DMS53 treated with DMSO at 0.1 percent for 48 hours (cell line): ENCODE data around the gene YIPF1.

Experiments used
- DNase-seq: peaks from one replicate; lab custom pipeline; 2025; ENCODE audit not compliant: unreplicated experiment; lab: John Stamatoyannopoulos, UW

Gene YIPF1

DNA sequence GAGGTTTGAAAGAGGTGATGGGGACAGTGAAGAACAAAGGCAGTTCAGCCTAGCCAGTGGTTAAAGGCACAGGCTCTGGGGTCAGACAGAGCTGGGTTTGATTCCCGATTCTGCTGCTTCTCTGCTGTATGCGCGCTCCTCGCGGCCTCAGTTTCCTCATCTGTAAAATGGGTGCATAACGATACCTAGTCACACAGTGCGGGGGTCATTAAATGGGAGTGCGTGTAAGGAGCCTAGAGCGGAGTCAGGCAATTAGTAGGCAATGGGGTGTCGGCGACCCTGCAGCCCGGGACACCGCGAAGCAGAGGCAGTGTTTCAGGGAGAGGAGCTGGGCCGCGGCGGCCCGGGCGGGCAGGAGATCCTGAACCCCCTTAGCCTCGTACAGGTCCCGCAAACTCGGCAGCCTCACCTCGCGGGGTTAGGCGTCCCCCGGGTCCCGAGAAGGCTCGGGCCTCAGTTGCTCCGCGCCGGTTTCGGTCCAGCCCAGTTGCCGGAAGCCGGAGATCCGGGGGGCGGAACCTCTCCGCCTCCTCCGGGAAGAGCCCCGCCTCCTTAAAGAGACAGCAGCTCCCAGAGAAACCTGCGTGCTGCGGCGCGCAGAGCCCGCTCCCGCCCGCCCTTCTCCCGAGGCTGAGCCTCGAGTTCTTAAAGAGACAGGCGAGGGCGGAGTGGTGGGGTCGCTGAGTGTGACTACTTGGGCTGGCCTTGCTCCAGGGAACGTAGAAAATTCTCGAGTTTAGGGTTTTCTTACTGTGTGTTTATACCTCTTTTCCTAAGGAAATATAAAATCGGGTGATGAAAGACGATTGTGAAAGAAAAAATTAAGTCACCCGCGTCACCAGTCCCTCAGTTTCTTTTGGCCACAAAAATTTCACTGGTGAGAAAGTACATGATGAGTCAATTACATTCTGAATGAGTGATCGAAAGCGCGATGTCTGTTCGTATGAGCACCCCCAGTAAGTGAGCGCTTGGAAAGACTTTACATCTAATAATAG is at the start of gene YIPF1:
YIPF1 (minus strand) TSS at position 494 of the 995 bp plus-strand sequence. CDS start 860 bp downstream, outside the sequence.
- DNase-seq: peak; percentile 96

DNA sequence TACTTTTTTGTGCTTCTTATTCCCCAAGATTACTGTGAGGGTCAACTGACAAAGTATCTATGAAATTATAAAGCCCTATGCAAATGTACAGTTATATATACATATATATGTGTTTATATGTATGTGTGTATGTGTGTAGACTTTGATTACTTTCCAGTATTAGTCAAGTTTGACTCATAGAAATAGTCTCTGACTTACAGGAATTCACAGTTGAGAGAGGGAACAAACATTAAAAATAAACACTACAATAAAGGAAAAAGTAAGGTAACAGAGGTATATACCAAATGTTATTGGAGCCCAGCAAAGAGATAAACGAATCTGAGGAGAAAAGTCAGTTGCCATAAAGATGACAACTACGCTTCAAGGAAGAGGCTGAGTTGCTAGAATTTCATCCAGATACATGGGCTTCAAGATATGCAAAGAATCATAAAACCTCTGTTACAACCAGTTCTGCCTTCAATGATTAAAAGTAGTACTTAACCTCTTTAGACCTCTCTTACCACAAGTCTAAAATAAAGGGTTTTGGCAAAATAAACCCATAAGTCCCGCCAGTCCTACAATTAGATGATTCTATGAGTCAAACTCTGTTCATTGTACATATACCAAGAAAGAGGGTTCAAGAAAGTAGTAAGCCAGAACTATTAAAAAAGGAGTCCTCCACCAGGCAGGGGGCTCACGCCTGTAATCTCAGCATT is 48.7 kb upstream of the YIPF1 start:
- DNase-seq: no peak

DNA sequence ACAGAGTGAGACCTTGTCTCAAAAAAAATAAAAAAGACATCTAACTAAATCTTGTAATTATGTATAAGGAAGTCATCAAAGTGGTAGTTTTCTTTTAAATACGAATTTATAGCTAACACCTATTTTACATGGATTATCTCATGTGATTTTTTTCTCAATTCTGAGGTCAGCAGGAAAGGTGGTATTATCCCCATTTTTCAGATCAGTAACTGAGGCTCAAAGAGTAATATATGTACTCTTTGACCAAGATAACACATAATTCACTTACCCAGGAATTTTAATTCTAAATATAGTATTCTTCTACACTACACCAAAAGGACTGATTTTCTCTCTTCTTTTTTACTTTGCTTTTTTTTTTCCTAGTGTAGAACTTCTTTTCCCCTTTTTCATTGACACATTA is 46.8 kb upstream of the YIPF1 start:
- no peak for DNase-seq

DNA sequence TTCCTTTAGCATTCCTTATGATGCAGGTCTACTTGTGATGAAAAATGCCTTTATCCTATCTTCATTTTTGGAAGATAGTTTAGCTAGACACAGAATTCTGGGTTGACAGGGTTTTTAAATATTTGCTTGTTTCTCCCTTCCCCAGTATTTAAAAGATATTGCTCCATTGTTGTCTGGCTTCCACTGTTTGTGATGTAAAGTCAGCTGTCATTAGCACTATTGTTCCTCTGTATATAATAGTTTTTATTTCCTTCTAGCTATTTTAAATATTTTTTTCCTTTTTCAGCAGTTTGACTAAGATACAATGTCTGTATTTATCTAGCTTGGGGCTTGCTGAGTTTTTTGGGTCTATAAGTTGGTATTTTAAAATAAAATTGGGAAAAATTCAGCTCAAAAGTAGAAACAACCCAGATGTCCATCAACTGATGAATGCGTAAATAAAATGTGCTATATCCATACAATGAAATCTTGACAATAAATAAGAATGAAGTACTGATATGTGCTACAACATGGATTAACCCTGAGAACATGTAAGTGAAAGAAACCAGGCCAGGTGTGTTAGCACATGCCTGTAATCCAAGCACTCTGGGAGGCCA is 44.7 kb upstream of the YIPF1 start:
- no peak for DNase-seq

DNA sequence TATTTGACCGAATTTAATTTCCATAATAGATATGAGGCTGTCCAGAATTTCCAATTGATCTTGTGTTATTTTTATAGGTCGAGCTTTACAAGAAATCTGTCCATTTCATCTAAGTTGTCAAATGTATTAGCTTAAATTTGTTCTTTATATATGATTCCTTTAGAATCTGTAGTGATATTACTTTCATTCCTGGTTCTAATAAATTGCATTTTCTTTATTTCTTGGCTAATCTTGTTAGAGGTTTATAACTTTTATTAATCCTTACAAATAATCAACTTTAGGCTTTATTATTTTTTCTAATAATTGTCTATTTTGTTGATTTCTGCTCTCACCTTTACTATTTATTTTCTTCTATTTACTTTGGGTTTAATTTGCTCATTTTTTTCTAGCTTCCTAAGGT is 41.9 kb upstream of the YIPF1 start:
- DNase-seq: no peak

DNA sequence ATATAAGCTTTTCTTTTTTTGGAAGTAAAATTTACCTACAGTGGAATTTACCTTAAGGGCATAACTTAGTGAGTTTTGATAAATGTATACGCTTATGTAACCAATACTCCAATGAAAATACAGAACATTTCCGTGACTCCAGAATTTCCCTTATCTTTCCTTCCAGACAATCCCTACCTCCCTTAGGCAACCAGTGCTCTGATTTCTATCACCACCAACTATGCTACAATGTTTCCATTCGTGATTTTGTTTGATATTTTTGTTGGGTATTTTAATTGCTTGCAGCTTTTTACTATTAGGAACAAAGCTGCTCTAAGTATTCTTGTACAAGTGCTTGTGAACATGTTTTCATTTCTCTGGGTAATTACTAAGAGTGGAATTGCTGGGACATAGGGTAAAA is 41.3 kb upstream of the YIPF1 start:
- no peak for DNase-seq

DNA sequence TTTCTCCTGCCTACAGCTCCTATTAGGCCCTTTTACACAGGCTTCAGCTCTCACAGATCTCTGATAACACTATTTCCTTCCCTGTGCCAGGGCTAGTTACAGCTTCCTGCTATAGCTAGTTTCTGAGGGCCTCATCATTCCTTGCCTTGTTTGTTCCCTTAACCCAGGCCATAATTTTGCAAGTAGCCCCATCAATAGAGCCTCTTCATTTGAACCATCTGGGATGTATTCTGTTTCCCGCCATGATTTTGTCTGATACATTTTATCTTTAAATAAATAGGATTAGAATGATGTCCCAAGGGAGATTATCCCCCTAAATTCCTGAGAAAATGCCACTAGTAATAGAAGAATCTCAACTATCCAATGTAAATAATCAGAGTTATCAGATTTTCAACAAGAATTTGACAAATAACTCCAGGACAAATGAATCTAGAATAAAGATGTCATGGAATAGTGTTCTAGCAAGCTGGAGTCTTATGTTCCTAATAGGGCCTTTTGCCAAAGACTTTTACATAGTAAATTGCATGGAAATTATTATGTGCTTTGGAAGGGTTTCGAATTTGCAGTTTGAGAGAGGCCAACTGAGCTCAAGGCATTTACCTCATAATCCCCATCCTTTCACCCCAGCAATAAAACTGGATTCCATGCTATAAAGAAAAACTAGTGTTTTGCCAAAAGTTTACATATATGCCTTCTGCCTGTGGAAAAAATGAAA is 39.8 kb upstream of the YIPF1 start:
- no peak for DNase-seq

DNA sequence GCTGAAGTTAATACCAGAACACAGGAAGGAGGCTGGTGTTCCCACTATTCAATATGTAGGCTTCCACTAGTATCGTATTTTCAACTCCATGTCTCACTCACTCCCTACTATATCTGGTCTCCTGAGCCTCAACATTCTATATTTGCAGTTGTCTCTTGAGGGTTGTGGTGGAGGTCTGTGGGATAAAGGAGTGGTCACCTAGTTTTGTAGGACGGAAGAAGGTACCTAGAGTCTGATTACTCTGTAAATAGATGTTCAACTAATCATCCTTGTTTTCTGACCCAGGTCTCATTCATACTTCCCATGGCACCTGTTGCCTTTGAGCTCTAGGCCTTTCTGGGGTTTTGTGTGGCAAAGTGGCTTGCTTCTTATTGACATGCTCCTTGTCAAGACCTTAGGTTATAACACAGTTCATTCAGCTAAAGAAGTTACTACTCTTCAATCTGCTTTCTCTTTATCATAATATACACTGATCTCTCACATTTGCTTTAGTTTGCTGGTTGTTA is 37.8 kb upstream of the YIPF1 start:
- no peak for DNase-seq

DNA sequence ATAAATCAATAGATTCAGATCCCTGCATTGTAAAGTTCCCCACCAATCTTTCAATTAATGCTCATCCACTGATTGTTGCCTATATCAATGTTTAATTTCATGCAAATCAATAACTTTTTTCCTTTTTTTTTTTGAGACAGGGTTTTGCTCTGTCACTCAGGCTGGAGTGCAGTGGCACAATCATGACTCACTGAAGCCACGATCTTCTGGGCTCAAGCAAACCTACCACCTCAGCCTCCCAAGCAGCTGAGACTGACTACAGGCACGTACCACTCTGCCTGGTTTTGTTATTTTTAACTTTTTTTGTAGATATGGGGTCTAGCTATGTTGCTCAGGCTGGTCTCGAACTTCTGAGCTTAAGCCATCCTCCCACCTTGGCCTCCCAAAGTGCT is 30.1 kb upstream of the YIPF1 start:
- DNase-seq: no peak

DNA sequence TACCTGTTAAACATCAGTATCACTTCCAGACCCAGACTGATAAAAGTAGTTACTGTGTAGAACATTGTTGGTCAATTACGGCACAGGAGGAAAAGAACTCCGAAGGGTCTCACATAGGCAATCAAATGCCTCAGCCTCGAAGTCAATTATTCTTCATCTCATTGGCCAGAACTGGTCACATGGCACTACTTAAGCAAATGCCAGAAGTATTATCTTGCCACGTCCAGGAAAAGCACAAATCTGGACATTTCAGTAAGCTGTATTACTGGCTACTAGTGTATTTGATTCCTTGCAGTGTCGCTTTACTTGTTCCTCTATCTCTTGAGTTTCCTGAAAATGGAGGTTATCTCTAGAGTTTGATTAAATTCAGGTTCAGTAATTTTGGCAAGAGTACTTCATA is 28.7 kb upstream of the YIPF1 start:
- DNase-seq: no peak

DNA sequence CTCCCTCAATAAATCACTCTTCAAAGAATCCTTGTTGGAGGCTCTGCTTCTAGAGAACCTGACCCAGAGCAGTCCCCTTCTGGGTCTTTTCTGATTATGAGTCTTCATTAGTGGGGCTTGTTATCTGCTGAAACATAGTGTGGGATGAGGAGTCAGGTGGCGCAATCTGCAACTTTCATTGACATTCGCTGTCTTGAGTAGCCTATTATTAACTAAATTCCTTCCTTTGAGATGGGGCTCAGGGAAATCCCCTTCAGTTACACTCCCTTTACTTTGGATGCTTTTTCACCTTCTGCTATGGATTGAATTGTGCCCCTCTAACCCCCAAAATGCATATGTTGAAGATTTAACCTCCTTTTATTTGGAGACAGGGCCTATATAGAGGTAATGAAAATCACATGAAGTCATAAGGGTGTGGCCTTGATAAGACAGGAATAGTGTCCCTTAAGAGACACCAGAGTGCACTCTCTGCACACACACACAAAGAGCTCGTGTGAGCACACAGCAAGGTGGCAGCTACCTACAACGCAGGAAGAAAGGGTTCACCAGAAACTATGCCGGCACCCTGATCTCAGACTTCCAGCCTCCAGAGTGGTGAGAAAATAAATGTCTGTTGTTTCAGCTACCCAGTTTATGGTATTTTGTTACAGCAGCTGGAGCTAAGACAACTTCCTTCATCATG is 23.9 kb upstream of the YIPF1 start:
- DNase-seq: no peak

DNA sequence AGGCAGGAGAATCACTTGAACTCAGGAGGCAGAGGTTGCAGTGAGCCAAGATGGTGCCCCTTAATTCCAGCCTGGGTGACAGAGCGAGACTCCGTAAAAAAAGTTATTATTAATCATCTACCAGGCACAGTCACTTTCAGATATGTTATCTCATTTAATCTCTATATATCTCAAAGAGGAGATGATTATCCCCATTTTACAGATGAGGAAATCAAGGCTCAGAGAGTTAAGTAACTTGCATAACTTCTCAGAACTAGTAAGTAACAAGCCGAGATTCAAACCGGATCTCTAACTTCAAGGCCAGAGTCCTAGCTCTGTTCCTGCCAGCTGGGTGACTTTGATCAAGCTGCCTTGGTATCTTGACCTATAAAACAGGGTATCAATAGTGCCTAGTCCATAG is 21.8 kb upstream of the YIPF1 start:
- DNase-seq: no peak

DNA sequence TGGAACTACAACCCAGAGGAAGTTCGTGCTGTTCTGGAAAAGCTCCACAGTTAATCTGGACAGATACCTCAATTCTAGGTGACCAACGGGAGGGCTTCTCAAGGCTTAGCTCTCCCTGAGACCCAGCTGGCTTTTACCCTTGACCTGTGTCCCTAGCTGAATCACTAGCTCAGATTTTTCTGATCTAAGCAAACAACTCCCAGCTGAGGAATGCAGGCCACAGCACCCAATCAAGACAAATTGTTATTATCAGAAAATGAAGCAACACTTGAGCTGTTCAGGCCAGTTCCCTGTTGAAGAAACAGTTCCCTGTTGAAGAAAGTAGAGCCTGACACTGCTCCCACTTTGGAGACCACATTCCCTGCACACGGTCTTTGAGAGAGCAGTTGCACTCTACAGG is 20.3 kb upstream of the YIPF1 start:
- no peak for DNase-seq

DNA sequence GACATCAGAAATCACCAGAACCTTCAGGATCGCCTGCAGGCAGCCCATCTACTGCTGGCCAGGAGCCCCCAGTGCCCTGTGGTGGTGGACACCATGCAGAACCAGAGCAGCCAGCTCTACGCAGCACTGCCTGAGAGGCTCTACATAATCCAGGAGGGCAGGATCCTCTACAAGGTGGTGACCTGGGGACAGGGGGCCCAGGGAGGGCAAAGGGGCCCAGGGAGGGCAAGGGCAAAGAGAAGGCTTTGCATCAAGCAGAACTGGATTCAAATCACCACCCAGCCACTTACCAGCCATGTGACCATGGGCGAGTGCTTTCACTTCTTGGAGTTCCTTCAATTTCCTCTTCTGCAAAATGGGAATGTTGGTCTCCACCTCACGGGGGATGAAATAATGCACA is 16.5 kb upstream of the YIPF1 start:
- DNase-seq: no peak

DNA sequence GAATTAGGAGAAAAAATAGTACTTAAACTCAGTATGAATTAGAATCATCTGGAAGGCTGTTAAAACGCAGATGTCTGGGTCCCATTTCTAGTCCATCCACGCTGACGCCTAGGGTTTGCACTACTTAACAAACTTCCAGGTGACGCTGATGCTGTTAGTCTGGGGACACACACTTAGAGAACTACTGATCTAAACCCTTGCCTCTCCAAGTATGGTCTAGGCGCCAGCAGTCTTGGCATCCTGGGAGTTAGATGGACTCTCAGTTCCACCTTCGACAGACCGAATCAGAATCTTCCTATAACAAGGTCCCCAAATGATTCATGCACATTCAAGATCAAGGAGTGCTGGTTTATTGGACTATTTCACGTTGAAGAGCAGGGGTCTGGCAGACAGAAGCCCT is 15.9 kb upstream of the YIPF1 start:
- DNase-seq: no peak

DNA sequence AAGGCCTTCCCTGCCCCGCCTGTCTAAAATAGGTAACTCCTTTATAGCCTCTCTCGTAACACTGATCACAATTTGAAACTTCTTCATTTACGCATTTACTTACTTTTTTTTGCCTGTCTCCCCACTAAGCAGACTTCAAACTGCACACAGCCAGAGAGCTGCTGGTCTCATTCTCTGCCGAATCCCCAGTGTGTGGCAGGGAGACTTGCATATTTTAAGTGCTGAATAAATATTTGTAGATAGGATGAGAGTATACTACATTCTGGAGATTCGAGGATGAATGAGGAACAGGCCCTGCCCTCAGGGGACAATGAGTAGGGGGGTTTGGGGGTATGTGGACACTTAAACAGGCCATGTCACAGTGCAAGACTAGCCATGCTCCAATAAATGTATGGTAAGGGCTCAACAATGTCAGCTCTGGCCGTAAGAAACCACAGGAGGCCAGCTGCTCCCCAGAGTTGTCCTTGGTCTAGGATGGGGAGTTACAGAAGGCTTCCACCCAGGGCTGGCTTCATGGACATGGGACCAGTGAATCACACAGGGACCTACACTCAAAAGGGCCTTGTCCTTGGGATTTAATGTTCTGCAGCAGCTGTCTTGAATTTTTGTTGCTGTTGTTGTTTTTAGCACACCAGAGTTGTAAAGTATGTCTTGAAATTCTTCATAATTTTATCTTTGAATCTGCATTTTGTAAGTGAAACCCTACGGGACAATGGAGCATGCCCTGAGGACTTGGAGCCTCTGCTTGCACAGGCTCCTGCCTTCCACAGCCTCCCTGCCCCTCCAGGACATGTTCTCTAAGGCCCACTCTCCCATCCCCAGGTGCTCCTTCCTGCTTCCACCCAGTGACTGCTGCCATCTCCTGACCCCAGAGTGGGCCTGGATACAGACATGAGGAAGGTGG is 12.9 kb upstream of the YIPF1 start:
- DNase-seq: peak; percentile 50

DNA sequence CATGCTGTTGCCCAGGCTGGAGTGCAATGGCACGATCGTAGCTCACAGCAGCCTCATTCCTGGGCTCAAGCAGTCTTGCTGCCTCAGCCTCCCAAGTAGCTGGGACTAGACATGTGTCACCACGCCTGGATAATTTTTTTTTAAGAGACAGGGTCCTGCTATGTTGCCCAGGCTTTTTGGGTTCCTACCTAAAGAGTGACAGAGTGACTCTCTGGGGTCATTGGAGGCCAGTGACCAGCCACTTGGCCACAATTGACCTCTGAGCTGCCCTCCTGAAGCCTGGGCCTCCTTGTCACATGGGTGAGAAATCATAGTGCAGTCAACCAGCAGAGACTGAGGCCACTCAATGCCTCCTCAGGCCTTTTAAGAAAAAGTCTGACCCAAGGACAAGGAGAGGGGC is 10.1 kb upstream of the YIPF1 start:
- no peak for DNase-seq

DNA sequence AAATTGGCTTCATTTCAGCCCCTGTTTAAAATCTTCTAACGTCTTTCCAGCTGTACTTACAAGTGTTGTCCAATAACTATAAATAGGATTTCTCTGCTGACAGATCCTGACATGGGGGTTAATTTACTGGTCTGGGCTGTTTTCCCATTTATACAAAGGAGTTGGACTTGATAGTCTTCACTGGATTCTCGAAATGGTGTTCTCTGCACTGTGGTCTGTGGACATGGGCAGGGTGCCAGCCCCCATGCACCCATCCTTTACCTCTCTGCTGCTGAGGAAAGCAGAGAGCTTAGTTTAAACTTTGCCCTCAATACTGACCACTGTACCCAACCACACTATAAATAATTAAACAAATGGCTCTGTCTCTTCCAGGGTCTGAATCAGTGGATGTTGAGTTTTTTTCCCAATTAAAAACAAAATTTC is 9.6 kb upstream of the YIPF1 start:
- DNase-seq: no peak

DNA sequence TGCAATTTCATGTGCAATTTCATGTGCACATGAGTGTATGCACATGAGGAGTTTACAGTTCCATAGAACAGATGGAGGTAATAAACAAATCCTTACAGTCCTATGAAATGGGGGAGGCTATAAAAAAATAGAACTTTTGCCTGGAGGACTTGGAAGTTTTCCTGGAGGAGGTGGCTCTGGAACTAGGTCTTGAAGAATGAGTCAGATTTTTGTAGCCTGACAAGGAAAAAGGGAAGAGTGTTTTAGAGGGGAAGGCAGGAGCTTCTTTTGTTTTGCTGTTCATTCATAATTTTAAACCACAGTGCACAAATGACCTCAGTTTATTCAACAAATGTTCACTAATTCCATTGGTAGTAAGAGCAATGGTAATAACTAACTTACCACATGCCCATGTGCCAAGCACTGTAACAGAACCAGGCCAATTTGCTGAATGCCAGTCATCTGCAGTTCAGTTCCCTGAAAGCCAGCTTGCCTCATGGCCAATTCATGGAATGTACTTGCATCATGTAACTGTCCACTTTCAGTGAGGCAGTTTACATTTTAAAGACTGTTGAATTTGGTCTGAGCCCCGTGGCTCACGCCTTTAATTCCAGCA is 7.1 kb upstream of the YIPF1 start:
- DNase-seq: no peak
